GM18873 (cell line): ENCODE measurements around the gene NNMT.
"Not testable (repeated sequence)": the region's sequence is repeated elsewhere in the genome, so short reads cannot be mapped to it uniquely, and the experiment has no call there.

Experiments used
- ATAC-seq: cut with Tn5 transposase; IDR thresholded peaks from one replicate; pipeline ENCODE4 v1.9.1; 2021; ENCODE audit warnings: mild to moderate bottlenecking, moderate library complexity, moderate number of reproducible peaks; ENCODE audit not compliant: unreplicated experiment, low FRiP score

Gene NNMT

DNA sequence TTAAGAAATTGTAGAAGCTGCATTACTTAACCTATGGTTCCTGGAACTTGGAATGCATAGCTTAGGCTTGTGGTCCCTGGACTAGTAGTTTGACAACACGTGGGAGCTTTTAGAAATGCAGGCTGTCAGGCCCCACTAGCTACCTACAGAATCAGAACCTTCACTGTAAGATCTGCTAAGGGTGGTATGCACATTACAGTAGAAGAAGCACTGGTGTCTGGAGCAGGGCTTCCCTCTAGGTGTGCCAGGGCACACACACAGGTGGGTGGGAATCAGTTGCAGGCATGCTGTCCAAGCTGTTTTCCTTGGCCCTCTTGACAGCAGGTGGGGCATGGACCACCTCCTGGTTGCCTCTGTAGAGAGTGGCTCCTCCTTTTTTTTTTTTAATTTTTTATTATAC, 8.8 kb downstream of the NNMT start:
- no peak for ATAC-seq

DNA sequence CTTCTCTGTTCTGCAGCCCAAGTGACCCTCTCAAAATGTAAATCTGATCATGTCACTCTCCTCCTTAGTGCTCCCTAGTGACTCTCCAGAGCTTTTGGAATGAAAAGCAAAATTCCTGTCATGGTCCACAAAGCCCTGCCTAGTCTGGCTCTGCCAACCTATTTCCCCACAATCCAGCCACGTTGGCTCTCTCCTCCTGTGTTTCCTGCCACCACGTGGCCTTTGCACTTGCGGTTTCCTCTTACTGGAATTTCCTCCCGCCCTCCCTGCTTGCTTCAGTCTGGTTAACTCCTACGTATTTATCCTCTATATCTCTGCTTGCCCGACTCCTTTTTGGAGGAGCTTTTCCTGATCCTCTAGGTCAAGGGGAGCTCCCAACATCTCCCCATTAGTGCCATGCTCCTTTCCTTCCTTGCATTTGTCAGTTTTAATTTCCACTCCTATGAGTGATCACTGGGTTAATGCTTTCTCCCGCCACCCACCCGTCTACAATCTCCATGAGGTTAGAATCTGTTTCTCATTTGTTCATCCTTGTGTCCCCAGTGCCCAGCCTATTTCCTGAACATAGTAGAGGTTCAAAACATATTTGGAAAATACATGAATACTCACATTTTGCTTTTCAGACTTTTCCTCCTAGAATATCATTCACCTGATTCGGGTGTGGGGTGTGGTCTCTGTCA, 11.5 kb downstream of the NNMT start:
- no peak for ATAC-seq

DNA sequence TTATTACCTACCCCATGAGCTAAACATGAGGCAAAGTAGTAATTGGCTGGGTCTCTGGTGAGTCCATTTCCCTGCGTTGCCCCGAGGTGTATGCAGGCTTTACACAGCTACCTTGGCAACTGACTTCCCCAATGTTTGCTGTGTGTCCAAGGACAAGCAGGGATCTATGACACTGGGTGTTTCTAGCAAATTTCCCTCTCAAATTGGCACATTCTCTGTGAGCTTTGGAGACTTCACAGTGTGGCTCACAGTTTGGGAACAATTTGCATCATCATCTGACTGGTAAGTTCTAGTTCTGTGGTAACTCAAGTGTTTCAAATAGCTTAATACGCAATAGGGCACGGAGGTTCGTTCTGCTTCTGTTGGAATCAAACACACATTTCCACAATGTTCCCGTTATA, 12.5 kb downstream of the NNMT start:
- no peak for ATAC-seq

DNA sequence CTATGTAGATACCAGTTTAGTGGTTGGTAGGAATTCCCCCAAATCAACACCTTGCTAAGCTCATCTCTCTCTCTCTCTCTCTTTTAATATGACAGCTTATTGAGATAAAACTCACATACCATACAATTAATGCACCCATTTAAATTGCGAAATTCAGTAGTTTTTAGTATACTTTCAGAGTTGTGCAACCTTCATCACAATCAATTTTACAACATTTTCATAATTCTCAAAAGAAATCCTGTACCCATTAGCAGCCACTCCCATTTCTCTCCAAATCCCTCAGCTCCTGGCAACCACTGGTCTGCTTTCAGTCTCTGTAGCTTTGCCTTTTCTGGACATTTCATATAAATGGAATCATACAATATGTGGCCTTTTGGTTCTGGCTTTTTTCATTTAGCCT, 13.3 kb downstream of the NNMT start:
- ATAC-seq = no peak

DNA sequence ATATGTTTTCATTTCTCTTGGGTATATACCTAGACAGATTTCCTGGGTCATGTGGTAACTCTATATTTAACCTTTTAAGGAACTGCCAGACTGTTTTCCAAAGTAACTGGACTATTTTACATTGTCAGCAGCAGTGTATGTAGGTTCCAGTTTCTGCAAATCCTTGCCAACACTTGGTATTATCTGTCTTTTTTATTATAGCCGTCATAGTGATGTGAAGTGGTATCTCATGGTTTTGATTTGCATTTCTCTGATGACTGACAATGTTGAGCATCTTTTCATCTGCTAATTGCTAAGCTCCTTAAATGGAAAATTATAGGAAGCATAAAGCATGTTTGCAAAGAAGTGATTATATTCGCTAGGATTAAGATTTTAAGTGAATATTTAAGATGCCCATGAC, 13.9 kb downstream of the NNMT start:
- ATAC-seq = no peak

- ATAC-seq = no peak
Observed at GRCh38 chr11:114311946-114312345, 15.7 kb downstream of the NNMT start.

- ATAC-seq = no peak
Observed at GRCh38 chr11:114314096-114314495, 17.9 kb downstream of the NNMT start.

DNA sequence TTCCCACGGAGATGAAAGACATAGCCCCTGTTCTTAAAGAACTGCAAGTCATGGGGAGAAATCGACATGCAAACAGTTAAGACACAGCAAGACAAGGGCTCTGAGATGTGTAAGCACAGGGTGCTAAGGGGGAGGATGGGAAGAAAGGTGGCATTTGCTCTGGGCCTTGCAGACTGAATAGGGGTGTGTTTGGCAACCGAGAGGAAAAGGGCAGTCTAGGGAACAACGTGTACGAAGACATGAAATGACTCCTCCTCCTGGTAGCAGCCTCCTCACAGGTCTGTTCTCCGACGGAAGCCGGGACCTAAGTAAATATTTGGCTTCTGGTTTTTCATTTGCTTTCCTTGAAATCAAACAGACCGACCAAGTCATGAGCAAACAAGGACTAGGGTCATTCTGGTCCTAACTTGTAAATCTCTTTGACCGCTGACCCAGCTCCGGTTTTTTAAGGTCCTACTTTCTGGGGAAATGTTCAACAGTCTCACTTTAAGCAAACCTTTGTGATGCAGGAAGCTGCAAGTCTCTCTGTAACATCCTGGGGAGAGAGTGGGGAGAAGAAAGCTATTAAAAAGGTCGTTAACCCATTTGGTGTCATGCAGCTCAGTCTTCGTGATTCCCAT, 19.7 kb downstream of the NNMT start:
- no peak for ATAC-seq

DNA sequence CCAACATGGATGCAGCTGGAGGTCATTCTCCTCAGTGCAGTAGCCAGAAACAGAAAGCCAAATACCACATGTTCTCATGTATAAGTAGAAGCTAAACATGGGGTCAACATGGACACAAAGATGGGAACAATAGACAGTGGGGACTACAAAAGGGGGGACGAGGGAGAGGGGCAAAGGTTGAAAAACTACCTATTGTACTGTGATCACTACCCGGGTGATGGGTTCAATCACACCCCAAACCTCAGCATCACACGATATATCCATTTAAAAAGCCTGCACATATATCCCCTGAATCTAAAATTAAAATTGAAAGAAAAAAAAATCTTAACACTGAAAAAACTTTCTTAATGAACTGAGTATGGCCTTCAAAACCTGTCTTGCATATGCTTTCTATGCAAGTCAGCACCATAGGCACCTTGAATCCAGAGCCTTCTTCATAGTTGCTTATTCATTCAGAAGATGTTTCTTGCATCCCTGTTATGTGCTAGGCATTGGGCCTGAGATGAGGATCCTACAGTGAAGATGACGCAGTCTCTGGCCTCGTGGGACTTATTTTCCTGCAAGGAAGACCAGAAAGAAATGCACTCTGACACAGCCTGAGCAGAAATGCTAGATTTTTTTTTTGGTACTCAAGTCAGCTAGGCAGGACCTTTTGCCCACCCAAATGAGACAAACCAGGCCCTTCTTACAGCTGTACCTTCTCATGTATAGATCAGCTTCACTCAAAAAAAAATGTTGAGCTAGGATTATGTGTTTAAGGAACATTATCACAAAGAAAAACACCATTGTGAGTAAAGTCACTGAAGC, 21.0 kb downstream of the NNMT start:
- no peak for ATAC-seq

DNA sequence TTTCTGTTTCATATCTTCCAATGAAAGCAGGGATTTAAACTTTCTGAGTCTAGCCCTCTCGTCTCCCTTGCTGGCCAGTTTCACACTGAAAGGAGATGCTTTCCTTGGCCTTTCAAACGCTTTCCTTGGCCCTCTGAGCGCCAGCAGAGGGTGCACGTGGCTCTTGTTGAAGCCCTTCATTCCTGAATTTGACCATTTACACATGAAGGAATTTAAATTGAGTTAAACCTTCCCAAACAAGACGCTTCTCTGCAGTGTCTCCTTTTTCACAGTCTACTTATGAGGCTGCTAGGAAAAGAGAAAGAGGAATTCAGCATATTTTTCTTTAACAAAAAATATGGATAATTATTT, 21.6 kb downstream of the NNMT start:
- no peak for ATAC-seq

GRCh38 chr11:114318361-114318760, 22.2 kb downstream of the NNMT start:
- no peak for ATAC-seq

DNA sequence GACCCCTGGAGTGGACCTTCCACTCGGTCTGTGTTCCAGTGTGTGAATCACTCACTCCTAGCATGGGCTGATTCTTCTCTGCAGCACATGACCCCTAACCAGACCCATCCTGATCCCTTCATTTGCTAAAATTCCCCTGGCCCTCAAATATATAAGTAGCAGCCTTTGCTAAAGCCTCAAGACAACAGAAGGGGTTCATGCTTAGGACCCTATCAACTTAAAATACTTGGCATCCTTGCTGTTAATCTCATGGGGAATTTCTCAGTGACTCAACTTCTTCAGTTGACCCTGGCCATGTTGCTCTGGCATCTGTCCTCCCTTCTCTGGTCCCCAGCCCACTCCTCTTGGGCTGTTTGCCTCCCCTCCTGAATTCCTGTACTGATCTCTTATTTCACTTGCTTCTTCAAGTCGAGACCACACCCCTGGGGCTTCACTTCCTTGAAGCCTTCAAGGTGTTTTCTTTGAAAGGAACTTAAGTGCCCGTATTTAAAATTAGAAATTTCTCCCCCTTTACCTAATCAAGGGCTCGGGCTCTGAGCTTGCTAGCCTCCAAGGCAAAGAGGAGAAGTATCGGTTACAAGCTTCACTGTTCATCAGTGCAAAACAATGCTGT, 23.6 kb downstream of the NNMT start:
- no peak for ATAC-seq

DNA sequence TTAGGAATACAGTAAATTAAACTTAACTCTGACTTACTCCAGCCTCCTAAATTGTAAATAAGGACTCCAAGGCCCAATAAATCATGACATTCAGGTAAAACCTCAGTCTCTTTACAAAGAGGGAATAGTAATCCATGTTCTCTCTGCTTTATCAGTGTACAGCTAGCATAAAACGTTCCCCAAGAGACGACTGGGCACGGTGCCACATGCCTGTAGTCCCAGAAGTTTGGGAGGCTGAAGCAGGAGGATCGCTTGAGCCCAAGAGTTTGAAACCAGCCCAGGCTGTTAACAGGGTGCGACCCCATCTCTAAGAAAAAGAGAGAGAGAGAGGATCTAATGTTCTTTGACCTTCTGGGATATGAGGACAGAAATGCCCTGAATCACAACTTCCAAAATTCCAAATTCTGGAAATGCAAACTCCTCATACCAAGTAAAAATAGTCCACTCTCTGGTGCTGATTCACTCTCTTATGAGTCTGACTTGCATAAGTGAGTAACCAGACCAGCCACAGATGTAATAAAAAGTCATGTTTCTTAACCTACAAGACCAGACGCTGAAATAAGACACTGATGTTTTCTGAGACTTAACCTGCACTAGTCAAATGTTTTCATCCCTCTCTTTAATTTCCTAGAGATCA, 25.5 kb downstream of the NNMT start:
- no peak for ATAC-seq

- ATAC-seq = no peak
Observed at GRCh38 chr11:114322934-114323333, 26.7 kb downstream of the NNMT start.

GRCh38 chr11:114326151-114326550, 30.0 kb downstream of the NNMT start:
- ATAC-seq = no peak

- ATAC-seq = no peak
Observed at GRCh38 chr11:114326776-114327175, 30.6 kb downstream of the NNMT start.

DNA sequence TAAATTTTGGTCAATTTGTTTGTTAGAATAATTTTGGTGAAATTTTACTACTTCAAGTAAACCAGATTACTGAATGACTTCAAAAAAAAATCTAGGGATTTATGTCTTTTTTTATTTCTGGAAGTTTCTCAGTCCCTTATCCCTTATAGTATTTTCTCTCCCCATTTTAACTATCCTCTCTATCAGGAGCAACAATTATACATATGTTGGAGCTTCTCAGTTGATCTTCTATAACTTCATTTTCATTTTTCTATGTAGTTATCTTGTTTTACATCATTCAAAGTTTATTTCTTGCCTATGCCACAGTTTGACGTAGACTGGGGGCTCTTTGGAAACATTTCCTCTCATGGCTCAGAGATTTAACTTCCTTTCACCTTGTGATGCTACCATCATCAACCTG, 34.2 kb downstream of the NNMT start:
- ATAC-seq = no peak

- ATAC-seq = no peak
Observed at GRCh38 chr11:114340311-114341131, 44.3 kb downstream of the NNMT start.

GRCh38 chr11:114341667-114342066, 45.5 kb downstream of the NNMT start:
- ATAC-seq = not testable (repeated sequence)

DNA sequence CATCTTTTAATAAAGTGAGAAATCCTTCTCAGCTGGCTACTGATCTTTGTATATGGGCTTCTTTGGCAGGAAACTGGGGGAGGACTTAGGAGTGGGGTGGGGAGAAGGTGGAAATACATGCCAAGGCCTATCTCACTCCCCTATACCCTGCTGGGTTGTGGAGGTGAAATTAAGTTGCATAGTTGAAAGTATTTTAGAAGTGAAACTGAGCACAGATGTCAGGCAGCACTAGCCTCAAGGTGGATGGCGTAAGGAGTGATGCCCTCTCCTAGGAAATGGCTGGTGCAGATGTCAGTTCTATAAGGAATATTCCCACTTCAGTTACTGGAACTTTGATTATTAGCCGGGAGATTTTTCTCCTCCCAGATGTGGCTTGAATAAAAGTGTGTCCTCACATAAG, 46.3 kb downstream of the NNMT start:
- ATAC-seq = no peak
